GM18861 (cell line): Measurements from ENCODE around the gene SIRT2.
A peak's percentile ranks its signal among the peaks of the same experiment; 100 is the strongest.
"Not testable (repeated sequence)": the region's sequence is repeated elsewhere in the genome, so short reads cannot be mapped to it uniquely, and the experiment has no call there.

Source experiments
- ATAC-seq: cut with Tn5 transposase; IDR thresholded peaks from one replicate; pipeline ENCODE4 v1.9.1; 2021; ENCODE audit not compliant: unreplicated experiment

Gene SIRT2

GRCh38 chr19:38898788-38899446, 501 bp downstream of the SIRT2 start:
- ATAC-seq: no peak

DNA sequence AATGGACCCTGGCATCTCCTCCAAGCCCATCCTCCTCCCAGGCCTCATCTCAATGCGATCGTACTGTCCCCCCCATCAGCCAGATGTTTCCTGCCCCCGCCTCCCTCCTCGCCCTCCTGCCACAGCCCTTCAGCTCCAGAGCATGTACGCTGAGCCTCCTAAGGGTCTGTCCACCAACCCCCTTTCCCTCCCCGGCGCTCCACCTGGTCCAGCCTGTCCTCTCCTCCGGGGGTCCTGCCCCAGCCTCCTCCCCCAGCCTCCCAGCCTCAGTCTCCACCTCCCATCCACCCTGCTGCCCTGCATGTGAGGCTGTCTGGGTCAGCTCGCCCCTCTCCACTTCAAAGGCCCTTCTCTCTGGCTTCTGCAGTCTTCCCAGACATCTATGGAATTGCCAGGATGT, 4.5 kb downstream of the SIRT2 start:
- no peak for ATAC-seq

DNA sequence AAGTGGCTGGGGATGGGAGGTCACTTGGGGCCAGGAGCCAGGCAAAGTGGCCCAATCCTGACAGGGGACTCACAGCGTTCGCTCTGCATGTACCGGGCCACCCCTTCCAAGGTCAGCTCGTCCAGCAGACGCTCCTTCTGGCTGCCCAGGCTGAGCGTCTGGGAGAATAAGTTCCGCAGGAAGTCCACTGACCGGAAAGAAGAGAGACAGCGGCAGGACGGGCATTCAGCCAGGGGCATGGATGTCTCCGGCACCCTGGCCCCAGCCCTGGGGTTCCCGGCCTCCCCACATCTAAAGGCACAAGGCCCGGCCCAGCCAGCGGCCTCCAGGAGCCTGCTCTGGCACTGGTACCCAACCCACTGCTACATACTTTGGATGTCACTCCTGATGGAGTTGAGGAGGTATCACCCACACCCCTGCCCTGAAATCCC, 6.1 kb downstream of the SIRT2 start:
- ATAC-seq: no peak

GRCh38 chr19:38892841-38893240, 6.6 kb downstream of the SIRT2 start:
- no peak for ATAC-seq

- ATAC-seq: no peak
Measured at GRCh38 chr19:38891771-38892170, 7.6 kb downstream of the SIRT2 start.

DNA sequence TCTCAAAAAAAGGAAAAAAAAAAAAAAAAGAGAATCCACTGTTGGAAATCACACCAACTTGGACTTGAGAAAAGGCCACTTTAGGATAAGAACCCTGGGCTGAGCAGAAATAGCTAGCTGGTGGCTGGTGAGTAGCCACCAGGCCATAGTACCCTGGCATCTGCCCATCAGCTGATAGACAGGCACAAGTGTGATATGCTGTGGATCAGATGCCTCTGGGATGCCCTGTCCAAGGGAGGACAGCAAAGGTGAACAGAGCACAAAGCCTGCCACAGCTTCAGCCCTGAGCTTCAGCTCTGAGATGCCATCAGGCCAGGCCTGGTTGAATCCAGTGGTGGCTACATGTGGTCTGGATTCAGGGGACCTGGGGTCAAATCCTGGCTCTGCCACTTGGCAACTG, 8.7 kb downstream of the SIRT2 start:
- no peak for ATAC-seq

GRCh38 chr19:38889803-38890202, 9.6 kb downstream of the SIRT2 start:
- no peak for ATAC-seq

GRCh38 chr19:38888876-38889275, 10.5 kb downstream of the SIRT2 start:
- no peak for ATAC-seq

DNA sequence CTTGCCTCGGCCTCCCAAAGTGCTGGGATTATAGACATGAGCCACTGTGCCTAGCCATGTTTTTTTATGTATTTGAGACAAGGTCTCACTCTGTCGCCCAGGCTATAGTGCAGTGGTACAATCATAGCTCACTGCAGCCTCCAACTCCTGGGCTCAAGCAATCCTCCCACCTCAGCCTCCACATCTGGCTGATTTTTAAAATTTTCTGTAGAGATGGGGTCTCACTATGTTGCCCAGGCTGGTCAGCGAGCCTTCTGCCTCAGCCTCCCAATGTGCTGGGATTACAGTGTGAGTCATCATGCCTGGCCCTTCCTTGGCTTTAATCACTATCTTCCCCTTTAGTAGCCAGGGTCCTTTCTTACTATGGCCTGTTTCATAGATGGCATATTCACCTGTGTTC, 14.7 kb downstream of the SIRT2 start:
- not testable (repeated sequence) for ATAC-seq

DNA sequence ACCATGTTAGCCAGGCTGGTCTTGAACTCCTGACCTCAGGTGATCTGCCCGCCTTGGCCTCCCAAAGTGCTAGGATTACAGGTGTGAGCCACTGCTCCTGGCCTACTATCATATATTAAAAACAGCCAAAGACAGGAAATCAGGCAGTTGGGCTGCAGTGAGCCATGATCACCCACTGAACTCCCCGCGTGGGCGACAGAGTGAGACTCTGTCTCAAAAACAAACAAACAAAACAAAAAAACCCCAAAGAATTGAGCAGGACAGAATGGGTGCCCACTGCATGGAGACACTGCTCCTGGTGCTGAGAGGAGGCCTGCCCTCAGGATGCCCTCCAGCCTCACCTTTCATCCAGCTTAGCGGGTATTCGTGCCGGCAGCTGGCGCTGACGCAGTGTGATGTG, 16.1 kb downstream of the SIRT2 start:
- no peak for ATAC-seq

GRCh38 chr19:38880882-38881609, 18.4 kb downstream of the SIRT2 start:
- no peak for ATAC-seq

- no peak for ATAC-seq
Measured at GRCh38 chr19:38880076-38880881, 19.1 kb downstream of the SIRT2 start.

GRCh38 chr19:38879400-38879751, 20.0 kb downstream of the SIRT2 start:
- ATAC-seq: no peak

DNA sequence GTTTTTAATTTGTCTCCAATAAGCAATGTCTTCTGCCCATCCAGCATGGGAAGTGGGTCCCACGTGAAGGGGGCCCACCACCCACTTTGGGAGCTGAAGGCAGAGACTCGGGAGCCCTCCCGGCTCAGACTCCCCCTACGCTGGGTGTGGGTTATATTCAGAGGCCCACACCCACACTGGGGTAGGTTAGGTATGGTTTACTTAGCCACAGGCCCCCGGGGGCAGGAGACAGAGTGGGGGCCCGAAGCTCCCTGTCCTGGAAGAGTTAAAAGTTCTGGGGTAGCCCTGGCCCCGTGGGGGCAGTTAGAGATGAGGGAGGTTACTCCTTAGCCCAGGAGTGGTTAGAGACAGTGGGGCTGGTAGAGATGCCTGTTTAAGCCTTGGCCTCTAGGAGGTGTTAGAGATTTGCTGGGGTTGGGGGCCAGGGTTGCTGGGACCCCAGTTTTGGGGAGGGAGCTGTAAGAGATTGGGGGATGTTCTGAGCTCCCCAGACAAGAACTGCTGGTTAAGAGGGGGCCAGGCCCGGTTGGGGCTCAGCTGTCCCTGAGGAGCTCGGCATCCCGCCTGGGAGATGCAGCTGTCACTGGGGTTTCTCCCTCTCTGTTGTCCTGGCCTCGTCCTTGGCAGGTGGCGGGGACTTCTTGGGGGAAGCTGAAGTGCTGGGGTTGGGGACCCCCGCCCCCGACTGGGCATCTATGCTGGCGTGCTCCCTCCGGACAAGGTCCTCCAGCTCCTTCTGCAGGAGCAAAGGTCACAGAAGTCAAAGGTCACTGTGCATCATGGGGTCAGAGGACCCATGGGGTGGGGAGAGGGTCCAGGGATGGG, 20.6 kb downstream of the SIRT2 start:
- no peak for ATAC-seq

GRCh38 chr19:38877781-38878574, 21.4 kb downstream of the SIRT2 start, which contains the start of gene RINL:
Gene RINL, minus strand, starts transcription at chr19:38878275. Its CDS starts 1,533 bp downstream, at chr19:38876742.
- ATAC-seq: no peak

DNA sequence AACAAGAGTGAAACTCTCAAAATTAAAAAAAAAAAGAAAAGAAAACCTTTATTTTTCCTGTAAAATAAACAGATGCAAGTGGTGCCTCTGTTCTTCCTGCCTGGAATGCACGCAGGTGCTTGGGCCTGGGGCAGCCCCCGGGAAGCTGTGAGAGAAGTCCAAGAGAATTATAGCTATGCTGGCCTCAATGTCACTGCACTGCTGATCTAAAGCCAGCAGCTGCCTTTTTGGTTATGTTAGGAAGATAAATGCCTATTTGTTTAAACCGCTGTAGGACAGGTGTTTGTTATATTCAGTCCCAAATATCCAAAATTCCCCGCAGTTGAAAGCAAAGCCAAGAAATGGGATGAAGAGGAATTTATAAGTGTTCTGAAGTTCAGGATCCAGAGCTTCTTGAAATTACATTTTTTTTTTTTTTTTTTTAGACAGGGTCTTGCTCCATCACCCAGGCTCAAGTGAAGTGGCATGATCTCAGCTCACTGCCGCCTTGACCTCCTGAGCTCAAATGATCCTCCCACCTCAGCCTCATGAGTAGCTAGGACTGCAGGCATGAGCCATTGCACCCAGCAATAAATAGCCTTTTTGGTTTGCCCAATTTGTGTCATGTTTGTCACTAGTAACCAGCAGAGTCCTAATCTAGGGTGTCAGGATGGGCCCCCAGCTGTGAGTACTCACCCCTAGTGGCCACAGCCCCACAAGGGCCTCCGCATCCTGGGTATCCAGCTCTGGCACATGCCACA, 23.6 kb downstream of the SIRT2 start:
- ATAC-seq: no peak

- ATAC-seq: not testable (repeated sequence)
Measured at GRCh38 chr19:38873400-38873799, 26.0 kb downstream of the SIRT2 start.

GRCh38 chr19:38870612-38871011, 28.8 kb downstream of the SIRT2 start:
- no peak for ATAC-seq

DNA sequence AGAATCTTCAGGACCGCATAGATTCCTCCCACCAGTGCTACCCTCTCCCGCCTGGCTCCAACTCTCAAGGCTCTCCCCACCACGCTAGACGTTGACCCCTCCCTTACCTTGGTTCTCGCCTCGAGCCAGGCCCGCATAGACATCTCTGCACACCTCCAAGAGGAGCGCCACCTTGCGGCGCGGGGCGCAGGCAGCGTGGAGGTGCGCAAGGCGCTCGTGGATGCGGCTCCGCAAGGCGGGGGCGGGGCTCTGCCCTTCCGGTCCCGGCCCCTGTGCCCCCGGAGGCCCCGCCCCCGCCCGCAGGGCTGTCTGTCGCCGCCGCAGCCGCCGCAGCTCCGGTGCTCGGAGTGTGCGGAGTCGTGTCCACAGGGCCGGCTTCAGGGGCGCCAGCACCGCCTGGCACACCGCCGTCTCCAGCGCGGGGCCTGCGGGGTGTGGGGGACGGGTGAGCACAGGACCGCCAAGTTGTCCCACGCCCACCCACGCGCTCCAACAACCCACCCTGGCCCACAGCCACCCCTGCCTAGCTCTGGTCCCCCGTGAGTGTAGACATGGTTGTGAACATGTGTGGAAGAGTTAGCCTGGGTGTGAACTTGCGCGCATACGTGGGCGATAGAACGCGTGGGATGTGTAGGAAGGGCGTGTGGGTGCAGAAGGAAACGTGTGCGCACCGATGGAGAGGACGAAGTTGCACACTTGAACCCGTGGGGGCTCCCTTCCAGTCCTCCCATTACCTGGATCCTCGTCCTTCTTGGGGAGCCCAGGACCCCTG, 29.4 kb downstream of the SIRT2 start:
- ATAC-seq: peak; percentile 75
